RCC 7860 (cell line): ENCODE measurements around the gene AOAH.

Experiments used
- DNase-seq: peaks from one replicate; pipeline ENCODE4 v3.0.0-alpha.2; 2015; ENCODE audit warnings: low spot score
- FAIRE-seq: peaks from 2 replicates; lab custom pipeline; 2012; peaks lifted over from hg19 to GRCh38; lab: Jason Lieb, UNC

Gene AOAH

GRCh38 chr7:36567699-36568451 is 156.4 kb downstream of the AOAH start:
- no peak for FAIRE-seq
- no peak for DNase-seq

- FAIRE-seq, result no peak
- no peak for DNase-seq
Observed at GRCh38 chr7:36565792-36566356, 158.4 kb downstream of the AOAH start.

- FAIRE-seq (no peak), DNase-seq (no peak)
Observed at GRCh38 chr7:36564489-36564888, 159.8 kb downstream of the AOAH start.

GRCh38 chr7:36563706-36564327 is 160.5 kb downstream of the AOAH start:
- no peak for DNase-seq
- no peak for FAIRE-seq

- DNase-seq (no peak), FAIRE-seq (no peak)
Observed at GRCh38 chr7:36562121-36562520, 162.2 kb downstream of the AOAH start.

- no peak for DNase-seq
Observed at GRCh38 chr7:36549029-36549428, 175.3 kb downstream of the AOAH start.

GRCh38 chr7:36547416-36547815 is 176.9 kb downstream of the AOAH start:
- DNase-seq (no peak), FAIRE-seq (no peak)

More at GRCh38 chr7:36549029-36549428, 175.3 kb downstream of the AOAH start:
- FAIRE-seq, result no peak

- FAIRE-seq (no peak), DNase-seq (no peak)
Observed at GRCh38 chr7:36546331-36546730, 178.0 kb downstream of the AOAH start.

- FAIRE-seq, result no peak
- DNase-seq, result no peak
Observed at GRCh38 chr7:36545291-36545690, 179.0 kb downstream of the AOAH start.

- no peak for DNase-seq
- no peak for FAIRE-seq
Observed at GRCh38 chr7:36538126-36538525, 186.2 kb downstream of the AOAH start.

- peak; percentile 77 for DNase-seq
Observed at GRCh38 chr7:36535866-36536664, 188.2 kb downstream of the AOAH start.

GRCh38 chr7:36533717-36534116 is 190.6 kb downstream of the AOAH start:
- FAIRE-seq, result no peak
- DNase-seq, result no peak

More at GRCh38 chr7:36535866-36536664, 188.2 kb downstream of the AOAH start:
- FAIRE-seq, result peak; percentile 73

GRCh38 chr7:36532981-36533499 is 191.3 kb downstream of the AOAH start:
- DNase-seq (no peak), FAIRE-seq (no peak)

GRCh38 chr7:36531951-36532350 is 192.3 kb downstream of the AOAH start:
- no peak for FAIRE-seq
- DNase-seq, result no peak

GRCh38 chr7:36530456-36530855 is 193.8 kb downstream of the AOAH start:
- DNase-seq (no peak), FAIRE-seq (no peak)

GRCh38 chr7:36527549-36527913 is 196.8 kb downstream of the AOAH start:
- FAIRE-seq (no peak), DNase-seq (no peak)

- peak; percentile 98 for FAIRE-seq
Observed at GRCh38 chr7:36526863-36527548, 197.3 kb downstream of the AOAH start.

GRCh38 chr7:36523371-36524101 is 200.8 kb downstream of the AOAH start:
- DNase-seq (no peak), FAIRE-seq (no peak)

More at GRCh38 chr7:36526863-36527548, 197.3 kb downstream of the AOAH start:
- DNase-seq, result peak; percentile 92

- FAIRE-seq (no peak), DNase-seq (no peak)
Observed at GRCh38 chr7:36522453-36523007, 201.8 kb downstream of the AOAH start.
